GM12865 (cell line): ENCODE data around the gene HAPSTR1.

ENCODE experiments used
- DNase-seq: peaks from one replicate; pipeline ENCODE4 v3.0.0; 2010; ENCODE audit warnings: low read depth
- H3K4me3 ChIP-seq: 2 replicates; pipeline ENCODE4 v1.5.1; 2011; ENCODE audit warnings: mild to moderate bottlenecking, low read depth, low read length, control low read depth
- CTCF ChIP-seq: IDR thresholded peaks from 2 replicates; pipeline ENCODE4 v1.5.1; 2011; ENCODE audit warnings: low read length, control low read depth, low read depth, inconsistent platforms; ENCODE audit not compliant: insufficient read depth; ENCODE audit errors: missing control alignments

Gene HAPSTR1

DNA sequence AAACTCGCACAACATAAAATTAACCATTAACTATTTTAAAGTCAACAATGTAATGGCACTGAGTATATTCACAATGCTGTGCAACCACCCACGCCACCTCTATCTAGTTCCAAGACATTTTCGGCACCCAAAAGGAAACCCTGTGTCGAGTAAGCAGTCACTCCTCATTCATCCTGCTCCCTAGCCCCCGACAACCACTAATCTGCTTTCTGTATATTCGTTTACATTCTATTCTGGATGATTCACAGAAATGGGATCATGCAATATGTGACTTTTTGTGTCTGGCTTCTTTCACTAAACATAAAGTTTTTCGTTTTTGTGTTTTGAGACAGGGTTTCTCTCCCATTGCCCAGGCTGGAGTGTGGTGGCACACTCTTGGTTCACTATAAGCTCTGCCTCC is 42.2 kb upstream of the HAPSTR1 start:
- DNase-seq, result no peak
- H3K4me3 ChIP-seq, result no peak overlapping the region
- TF ChIP-seq CTCF, result no peak

DNA sequence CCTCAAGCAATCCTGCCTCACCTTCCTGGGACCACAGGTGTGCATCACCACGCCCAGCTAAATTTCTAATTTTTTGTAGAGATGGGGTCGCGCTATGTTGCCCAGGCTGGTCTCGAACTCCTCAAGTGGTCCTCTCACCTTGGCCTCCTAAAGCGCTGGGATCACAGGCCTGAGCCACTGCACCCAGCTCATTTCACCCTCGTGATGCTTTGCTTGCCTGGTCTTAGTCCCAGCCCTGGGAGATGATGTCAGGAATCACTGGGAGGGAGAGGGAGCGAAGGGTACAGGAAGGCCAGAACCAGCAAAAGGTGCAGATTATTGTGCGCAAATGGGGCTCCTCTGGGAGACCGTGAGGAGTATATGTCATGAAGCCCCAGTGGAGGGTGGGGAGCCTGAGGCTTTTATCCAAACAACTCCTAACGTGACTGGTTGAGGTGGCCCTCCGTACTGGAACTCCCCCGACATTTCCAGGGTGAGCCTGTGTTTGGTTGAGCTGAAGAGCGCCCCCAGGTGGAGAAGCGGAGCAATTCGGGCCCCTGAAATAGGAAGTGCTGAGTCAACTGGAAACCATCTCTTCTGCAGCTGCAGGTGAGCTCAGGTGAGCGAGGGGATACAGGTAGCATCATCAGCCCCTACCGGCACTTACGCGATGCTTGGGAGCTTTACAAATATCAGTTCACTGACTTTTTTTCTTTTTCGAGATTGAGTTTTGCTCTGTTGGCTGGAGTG is 41.2 kb upstream of the HAPSTR1 start:
- peak; percentile 44 for TF ChIP-seq CTCF
- peak; percentile 45 for DNase-seq
- no peak overlapping the region for H3K4me3 ChIP-seq

- peak; percentile 69 for DNase-seq
- no peak for TF ChIP-seq CTCF
- no peak overlapping the region for H3K4me3 ChIP-seq
Observed at GRCh38 chr16:9053006-9053601, 38.3 kb upstream of the HAPSTR1 start.

DNA sequence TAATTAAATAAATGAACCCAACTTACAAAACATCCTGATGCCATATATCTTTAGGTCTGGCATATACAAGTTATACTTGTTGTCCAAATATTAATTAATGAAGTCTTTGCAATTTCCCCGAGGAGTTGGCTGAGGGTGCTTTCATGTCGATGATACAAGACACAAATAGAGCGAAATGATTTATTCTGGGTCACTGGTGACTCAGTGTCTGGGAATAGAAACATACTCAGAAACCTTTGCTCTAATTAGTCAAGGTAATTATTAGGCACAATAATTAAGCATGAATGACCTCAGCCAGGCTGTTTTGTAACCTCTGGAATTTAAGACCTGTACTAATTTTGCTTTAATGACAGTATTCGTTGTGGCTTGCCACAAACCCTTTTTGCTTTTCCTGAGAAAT is 37.0 kb upstream of the HAPSTR1 start:
- TF ChIP-seq CTCF, result no peak
- DNase-seq, result no peak
- no peak overlapping the region for H3K4me3 ChIP-seq

DNA sequence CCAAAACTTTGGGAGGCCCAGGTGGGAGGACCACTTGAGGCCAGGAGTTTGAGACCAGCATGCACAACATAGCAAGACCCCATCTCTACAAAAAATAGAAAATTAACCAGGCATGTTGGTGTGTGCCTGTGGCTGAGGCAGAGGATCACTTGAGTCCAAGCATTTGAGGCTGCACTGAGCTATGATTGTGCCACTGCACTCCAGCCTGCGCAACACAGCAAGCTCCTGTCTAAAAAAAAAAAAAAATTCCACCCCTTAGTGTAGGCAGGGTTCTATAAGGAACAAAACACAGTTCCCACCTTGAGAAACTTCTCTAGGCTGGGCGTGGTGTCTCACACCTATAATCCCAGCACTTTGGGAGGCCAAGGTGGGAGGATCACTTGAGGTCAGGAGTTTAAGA is 36.3 kb upstream of the HAPSTR1 start:
- no peak for TF ChIP-seq CTCF
- H3K4me3 ChIP-seq, result no peak overlapping the region
- no peak for DNase-seq

DNA sequence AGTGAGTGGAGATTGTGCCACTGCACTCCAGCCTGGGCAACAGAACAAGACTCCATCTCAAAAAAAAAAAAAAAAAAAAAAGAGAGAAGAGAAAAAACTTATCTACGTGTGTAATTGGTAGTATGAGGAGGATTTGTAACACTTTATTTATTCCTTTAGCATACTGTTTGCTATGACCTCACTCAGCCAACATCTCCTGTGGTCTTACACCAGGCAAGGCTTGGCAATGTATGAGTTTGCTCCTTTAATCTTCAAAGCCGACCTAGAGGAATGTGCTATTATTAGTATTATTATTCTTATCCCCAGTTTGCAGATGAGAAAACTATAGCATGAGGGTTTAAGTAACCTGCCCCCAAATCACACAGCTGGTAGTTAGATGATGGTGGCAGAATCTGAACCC is 35.8 kb upstream of the HAPSTR1 start:
- TF ChIP-seq CTCF, result no peak
- no peak for DNase-seq
- H3K4me3 ChIP-seq, result no peak overlapping the region

DNA sequence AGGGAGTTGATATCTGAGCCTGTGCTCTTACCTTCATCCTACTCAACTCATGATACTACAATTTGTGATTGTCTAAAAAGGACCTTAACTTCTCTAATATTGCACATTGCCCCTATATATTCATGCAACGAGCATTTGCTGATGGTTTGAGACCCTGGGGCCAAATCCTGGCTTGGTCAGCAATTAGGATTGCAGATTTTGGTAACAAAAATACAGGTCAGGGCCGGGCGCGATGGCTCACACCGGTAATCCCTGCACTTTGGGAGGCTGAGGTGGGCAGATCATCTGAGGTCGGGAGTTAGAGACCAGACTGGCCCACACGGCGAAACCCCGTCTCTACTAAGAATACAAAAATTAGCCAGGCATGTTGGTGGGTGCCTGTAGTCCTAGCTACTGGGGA is 35.4 kb upstream of the HAPSTR1 start:
- no peak overlapping the region for H3K4me3 ChIP-seq
- DNase-seq, result no peak
- no peak for TF ChIP-seq CTCF
